DND-41 (cell line): Measurements from ENCODE around the gene ZNF684.

ENCODE experiments used
- CTCF ChIP-seq: IDR thresholded peaks from 2 replicates; pipeline ENCODE4 v1.5.1; 2012; ENCODE audit warnings: borderline replicate concordance, low read length, moderate library complexity, mild to moderate bottlenecking; ENCODE audit not compliant: poor library complexity, severe bottlenecking; ENCODE audit errors: extremely low read depth
- EZH2 ChIP-seq: IDR thresholded peaks from 3 replicates; pipeline ENCODE4 v1.6.1; 2012; ENCODE audit warnings: borderline replicate concordance, low read depth, mild to moderate bottlenecking, moderate library complexity, low read length, inconsistent platforms; ENCODE audit not compliant: severe bottlenecking

- TF ChIP-seq CTCF (no peak), EZH2 (no peak)
Measured at GRCh38 chr1:40532062-40532389, 589 bp downstream of the ZNF684 start.
